Memory B cell (primary cell): ENCODE results near the gene STK35.

ENCODE experiments used
- ATAC-seq: fragments of 150-1000 bp; cut with Tn5 transposase; 2 replicates; pipeline ENCODE4 v1.10.0; 2021; ENCODE audit warnings: low read depth, mild to moderate bottlenecking, moderate library complexity
- DNase-seq, 2 donors: peaks; one replicate each; pipeline ENCODE4 v3.0.0; 2022; ENCODE audit warnings: low spot score in 2 of 2
- H3K27ac Mint-ChIP-seq: one replicate; pipeline ENCODE4 v1.8.0; 2022; ENCODE audit warnings: mild to moderate bottlenecking, moderate library complexity, mixed read lengths
- H3K27me3 Mint-ChIP-seq: one replicate; pipeline ENCODE4 v1.8.0; 2022; ENCODE audit warnings: mixed read lengths
- H3K36me3 Mint-ChIP-seq: one replicate; pipeline ENCODE4 v1.8.0; 2022; ENCODE audit warnings: mild to moderate bottlenecking, mixed read lengths
- H3K4me1 Mint-ChIP-seq: one replicate; pipeline ENCODE4 v1.8.0; 2022; ENCODE audit warnings: mixed read lengths
- H3K4me3 Mint-ChIP-seq: one replicate; pipeline ENCODE4 v1.8.0; 2022; ENCODE audit warnings: mild to moderate bottlenecking, moderate library complexity, mixed read lengths
- H3K9me3 Mint-ChIP-seq: one replicate; pipeline ENCODE4 v1.8.0; 2022; ENCODE audit warnings: mixed read lengths

STK35 gene

DNA sequence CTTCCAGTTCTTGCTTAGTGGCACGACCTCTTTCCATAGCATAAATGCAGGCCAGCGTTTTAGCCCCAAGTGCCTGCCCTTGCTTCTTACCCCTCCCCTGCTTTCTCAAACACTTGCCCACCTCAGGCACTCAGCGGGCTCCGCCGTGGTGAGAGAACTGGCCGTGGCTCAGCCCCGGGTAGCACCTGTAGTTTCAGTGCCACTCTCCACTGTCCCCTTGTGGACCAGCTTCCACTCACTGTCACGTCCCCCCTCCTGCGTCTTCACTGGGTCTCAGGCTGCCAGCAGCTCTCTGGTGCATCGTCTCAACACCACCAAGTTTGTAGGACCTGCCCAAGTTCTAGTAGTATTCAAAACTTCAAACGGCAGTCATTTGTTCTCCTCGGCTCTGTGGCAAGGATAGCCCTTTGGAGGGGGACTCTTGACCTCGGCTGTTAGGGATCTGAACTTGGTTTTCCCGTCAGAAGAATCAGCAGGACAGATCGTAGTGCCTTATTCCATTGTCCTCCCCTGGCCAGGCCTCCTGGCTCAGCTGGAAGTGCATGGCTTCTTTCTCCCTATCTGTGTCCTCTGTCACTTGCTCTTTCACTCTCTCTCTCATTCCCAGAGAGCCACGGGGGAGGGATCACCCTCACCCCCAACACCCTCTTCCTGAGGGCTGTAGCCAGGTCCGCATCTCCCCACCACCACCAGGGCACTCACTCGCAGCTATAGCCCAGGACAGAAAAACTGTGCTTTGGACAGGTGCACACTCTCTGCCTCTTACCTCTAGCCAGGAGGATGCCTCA, 44.6 kb downstream of the STK35 start:
- no peak overlapping the region for H3K4me3 Mint-ChIP-seq
- no peaks in the 10 kb centered on the region for H3K4me1 Mint-ChIP-seq
- ATAC-seq (no peak), DNase-seq (no peak)
- peaks cover 24% of the 10 kb centered on the region for H3K36me3 Mint-ChIP-seq
- H3K9me3 Mint-ChIP-seq = no peaks in the 10 kb centered on the region
- H3K27me3 Mint-ChIP-seq = no peaks in the 10 kb centered on the region
- H3K27ac Mint-ChIP-seq = no peak overlapping the region

DNA sequence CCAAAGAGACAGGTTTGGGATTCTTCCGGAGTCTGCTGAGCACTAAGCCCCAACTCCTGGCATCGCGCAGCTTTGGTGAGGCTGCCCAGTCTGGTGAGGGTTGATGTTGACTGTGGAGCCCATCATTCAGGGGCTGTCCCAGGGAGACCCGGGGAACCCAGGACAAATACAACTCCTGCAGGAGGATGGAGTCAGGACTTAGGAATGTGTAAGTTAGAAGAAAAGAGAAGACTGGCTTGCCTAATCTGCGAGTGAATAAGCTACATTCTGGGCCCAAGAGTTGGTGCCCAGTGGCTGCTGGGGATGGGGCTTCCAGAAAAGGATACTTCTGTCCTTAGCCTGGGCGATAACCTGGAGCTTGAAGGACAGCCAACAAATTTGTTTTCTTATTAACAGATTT, 47.9 kb downstream of the STK35 start:
- H3K27ac Mint-ChIP-seq = no peak overlapping the region
- H3K9me3 Mint-ChIP-seq = no peaks in the 10 kb centered on the region
- DNase-seq = no peak
- H3K36me3 Mint-ChIP-seq = peaks cover 19% of the 10 kb centered on the region
- no peaks in the 10 kb centered on the region for H3K4me1 Mint-ChIP-seq
- no peaks in the 10 kb centered on the region for H3K27me3 Mint-ChIP-seq
- H3K4me3 Mint-ChIP-seq = no peak overlapping the region
- no peak for ATAC-seq

DNA sequence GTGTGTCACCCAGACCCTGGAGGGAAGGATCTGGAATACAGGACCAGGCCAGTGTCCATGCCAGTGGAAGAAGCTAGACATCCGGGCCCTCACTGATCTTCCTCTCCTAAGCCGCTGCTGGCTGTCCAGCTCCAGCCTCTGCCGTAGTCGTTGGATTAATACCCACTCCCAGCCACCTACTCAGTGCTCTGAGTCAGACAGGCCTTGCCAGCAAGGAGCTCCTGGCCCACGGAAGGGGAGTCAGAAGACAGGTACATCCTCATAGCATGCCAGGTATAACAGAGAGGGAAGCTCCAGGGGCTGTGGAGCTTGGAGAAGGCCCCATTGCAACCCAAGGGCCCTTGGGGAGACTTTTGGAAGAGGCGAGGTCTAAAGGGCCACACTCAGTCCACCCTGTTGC, 49.0 kb downstream of the STK35 start:
- ATAC-seq (no peak), DNase-seq (no peak)
- Mint-ChIP-seq H3K36me3 (peaks cover 13% of the 10 kb centered on the region), H3K27ac (no peak overlapping the region), H3K4me3 (no peak overlapping the region), H3K4me1 (no peaks in the 10 kb centered on the region), H3K27me3 (no peaks in the 10 kb centered on the region), H3K9me3 (no peaks in the 10 kb centered on the region)

DNA sequence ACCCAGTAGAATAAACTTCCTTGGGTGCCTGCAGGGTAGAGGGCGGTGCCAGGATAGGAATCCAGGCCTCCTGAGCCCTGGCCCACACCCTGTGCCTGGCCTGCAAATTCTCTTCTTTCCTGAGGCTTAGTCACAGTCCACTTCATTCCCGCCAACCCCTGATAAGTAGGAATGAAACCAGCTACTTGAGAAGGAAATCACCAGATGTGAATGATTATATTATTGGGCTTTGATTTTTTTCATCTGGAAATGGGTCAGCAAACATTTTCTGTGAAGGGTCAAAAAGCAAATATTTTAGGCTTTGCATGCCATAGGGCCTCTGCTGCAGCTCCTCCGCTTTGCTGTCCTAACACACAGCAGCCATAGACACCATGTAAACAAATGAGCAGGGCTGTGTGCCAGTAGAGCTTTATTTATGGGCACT, 50.2 kb downstream of the STK35 start:
- ATAC-seq (no peak), DNase-seq (no peak)
- H3K27ac Mint-ChIP-seq = no peak overlapping the region
- no peak overlapping the region for H3K4me3 Mint-ChIP-seq
- H3K9me3 Mint-ChIP-seq = no peaks in the 10 kb centered on the region
- no peaks in the 10 kb centered on the region for H3K4me1 Mint-ChIP-seq
- H3K36me3 Mint-ChIP-seq = peaks cover 5% of the 10 kb centered on the region
- H3K27me3 Mint-ChIP-seq = no peaks in the 10 kb centered on the region

DNA sequence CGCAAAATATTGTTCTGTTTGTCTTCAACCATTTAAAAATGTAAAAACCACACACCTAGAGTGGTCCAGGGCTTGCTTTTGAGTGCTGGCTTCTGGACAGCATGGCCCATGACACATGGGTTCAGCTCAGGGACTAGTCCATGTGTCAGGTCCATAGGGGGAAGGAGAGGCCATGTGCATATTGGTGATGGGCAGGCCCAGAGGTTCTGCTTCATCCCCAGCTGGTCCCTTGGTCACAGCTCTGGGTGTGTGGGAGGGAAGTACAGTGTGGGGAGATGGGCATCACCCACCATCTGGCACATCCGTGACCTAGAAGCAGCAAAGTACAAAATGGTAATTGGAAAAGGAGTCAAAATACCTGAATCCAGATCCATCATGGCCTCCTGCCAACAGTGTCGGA, 50.7 kb downstream of the STK35 start:
- no peaks in the 10 kb centered on the region for H3K4me1 Mint-ChIP-seq
- H3K27ac Mint-ChIP-seq = no peak overlapping the region
- H3K27me3 Mint-ChIP-seq = no peaks in the 10 kb centered on the region
- no peak for ATAC-seq
- DNase-seq = no peak
- H3K36me3 Mint-ChIP-seq = peaks cover 2% of the 10 kb centered on the region
- H3K9me3 Mint-ChIP-seq = no peaks in the 10 kb centered on the region
- no peak overlapping the region for H3K4me3 Mint-ChIP-seq

DNA sequence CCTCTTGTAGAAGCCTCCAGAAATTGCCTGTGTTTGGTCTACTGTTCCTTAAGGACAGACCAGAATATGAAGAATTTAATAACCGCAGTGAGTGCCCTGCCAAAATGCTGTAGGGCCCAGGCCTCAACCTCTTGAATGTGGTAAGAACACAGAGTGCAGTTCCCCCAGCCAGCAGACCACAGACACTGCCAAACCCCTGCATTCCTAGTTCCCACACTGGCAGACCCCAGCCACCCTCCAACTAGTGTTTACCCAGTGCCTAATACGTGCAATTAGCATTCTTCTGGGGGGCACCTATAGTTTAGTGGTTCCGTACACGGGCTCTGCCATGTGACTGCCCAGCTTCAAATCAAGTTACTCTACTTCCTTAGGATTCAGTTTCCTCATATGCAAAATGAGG, 51.7 kb downstream of the STK35 start:
- no peak overlapping the region for H3K27ac Mint-ChIP-seq
- H3K4me1 Mint-ChIP-seq = no peaks in the 10 kb centered on the region
- ATAC-seq (no peak), DNase-seq (no peak)
- no peaks in the 10 kb centered on the region for H3K9me3 Mint-ChIP-seq
- H3K4me3 Mint-ChIP-seq = no peak overlapping the region
- H3K27me3 Mint-ChIP-seq = no peaks in the 10 kb centered on the region
- peaks cover 2% of the 10 kb centered on the region for H3K36me3 Mint-ChIP-seq

DNA sequence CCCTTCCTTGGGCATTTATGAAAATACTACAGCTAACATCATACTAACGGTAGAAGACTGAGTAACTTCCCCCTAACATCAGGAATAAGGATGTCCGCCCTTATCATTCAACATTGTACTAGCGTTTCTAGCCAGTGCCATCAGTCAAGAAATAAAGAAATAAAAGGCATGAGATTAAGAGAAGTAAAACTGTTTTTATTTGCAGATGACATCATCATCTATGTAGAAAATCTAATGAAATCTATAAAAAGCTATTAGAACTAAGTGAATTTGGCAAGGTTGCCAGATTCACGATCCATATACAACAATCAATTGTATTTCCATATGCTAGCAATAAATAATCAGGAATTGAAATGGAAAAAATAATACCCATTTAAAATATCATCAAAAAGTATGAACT, 54.6 kb downstream of the STK35 start:
- no peaks in the 10 kb centered on the region for H3K9me3 Mint-ChIP-seq
- no peaks in the 10 kb centered on the region for H3K4me1 Mint-ChIP-seq
- no peaks in the 10 kb centered on the region for H3K36me3 Mint-ChIP-seq
- no peak for DNase-seq
- no peaks in the 10 kb centered on the region for H3K27me3 Mint-ChIP-seq
- no peak overlapping the region for H3K27ac Mint-ChIP-seq
- H3K4me3 Mint-ChIP-seq = no peak overlapping the region
- no peak for ATAC-seq

DNA sequence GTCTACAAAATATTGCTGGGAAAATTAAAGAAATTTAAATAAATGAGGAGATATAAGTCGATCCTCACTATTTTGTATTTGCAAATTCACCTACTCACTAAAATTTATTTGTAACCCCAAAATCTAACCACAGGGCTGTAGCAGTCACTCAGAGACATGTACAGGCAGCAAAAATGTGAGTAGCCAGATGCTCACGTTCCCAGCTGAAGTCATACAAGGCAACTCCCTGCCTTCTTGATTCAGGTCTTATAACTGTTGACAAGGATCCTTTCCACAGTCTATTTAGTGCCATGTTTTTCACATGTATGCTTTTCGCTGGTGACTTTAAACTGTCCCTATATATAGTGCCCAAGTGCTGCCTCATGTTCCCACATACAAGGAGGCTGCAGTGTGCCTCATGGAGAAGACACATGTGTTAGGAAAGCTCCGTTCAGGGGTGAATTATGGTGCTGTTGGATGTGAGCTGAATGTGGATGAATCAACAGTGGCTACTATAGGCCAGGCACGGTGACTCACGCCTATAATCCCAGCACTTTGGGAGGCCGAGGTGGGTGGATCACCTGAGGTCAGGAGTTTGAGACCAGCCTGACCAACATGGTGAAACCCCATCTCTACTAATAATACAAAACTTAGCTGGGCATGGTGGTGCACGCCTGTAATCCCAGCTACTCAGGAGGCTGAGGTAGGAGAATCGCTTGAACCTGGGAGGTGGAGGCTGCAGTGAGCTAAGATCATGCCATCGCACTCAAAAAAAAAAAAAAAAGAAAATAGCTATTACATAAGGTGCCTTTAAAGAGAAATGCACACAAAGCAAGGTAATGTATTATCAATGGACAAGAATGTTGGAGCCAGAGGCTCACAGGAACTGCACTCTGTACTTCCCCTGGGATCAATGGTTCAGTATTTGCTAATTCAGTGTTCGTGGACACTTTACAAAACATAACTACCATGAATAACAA, 55.3 kb downstream of the STK35 start:
- no peak for ATAC-seq
- Mint-ChIP-seq H3K4me1 (no peaks in the 10 kb centered on the region), H3K27ac (no peak overlapping the region), H3K36me3 (no peaks in the 10 kb centered on the region), H3K9me3 (no peaks in the 10 kb centered on the region), H3K27me3 (no peaks in the 10 kb centered on the region), H3K4me3 (no peak overlapping the region)
- DNase-seq = no peak

DNA sequence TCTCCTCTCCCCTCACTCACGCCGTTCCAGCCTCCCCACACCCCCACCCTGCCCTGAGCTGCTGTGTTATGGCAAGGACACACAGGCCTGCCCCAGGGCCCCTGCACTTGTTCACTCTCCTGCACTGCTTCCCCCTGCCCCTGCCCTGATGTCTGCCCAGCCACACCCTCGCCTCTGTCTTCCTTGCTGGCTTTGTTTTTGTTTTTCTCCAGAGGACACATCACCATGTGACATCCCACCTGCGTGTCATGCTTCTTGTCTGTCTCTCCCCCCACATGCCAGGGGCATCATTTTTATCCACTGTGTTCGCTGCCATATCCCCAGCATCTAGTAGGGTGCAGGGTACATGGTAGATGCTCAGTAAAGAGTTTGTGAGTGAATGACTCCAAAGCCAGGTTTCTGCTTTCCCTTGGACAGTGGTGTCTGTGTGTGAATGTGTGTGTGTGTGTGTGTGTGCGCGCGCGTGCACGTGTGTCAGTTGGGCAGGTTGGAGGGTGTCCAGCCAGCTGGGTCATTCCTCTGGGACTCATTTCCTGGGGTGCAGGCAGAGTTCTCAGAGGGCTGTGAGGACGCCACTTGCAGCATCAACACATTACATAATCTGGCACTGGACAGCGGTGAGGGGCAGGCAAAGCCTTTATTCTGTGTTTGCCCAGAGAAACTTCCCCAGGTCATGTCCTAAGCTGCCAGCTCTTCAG, 60.6 kb downstream of the STK35 start:
- Mint-ChIP-seq H3K4me1 (no peaks in the 10 kb centered on the region), H3K4me3 (no peak overlapping the region), H3K36me3 (no peaks in the 10 kb centered on the region), H3K9me3 (no peaks in the 10 kb centered on the region), H3K27me3 (peaks cover 7% of the 10 kb centered on the region), H3K27ac (no peak overlapping the region)
- DNase-seq (no peak), ATAC-seq (no peak)

DNA sequence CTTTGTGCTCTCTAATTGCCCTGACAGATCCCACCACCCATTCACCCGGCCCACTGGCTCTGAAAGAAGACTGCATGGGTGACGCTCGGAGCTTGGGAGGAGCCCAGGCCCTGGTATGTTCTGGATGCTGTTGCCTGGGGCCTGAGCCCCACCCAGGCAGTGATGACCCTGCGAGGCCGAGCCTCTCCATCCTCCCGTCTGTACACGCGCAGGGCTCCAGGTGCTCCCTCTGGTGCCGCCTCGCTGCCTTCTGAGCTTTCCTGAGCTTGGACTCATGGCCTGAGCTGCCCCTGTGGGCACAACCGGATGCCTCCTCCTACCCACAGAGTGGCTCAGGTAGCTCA, 61.2 kb downstream of the STK35 start:
- DNase-seq (no peak), ATAC-seq (no peak)
- H3K4me1 Mint-ChIP-seq = no peaks in the 10 kb centered on the region
- no peaks in the 10 kb centered on the region for H3K36me3 Mint-ChIP-seq
- H3K27me3 Mint-ChIP-seq = peaks cover 7% of the 10 kb centered on the region
- no peaks in the 10 kb centered on the region for H3K9me3 Mint-ChIP-seq
- H3K27ac Mint-ChIP-seq = no peak overlapping the region
- no peak overlapping the region for H3K4me3 Mint-ChIP-seq

DNA sequence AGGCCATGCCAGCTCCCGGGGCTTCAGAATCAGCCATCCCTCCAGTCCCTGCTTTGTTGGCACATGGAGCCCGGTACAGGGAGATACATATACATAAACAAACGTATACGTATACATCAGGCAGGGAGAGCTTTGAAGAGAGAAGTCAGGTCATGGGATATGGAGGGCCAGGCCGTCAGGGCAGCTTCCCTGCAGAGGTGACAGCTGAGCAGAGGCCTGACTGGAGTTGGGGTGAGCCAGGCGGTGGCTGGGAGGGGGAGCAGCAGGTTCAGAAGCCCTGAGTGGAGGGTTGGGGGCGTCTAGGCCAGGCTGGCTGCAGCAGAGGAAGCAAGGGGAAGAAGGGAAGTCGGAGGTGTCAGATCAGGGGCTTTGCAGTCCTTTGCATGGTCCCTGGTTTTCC, 61.7 kb downstream of the STK35 start:
- Mint-ChIP-seq H3K4me3 (no peak overlapping the region), H3K9me3 (no peaks in the 10 kb centered on the region), H3K4me1 (no peaks in the 10 kb centered on the region), H3K27ac (no peak overlapping the region), H3K36me3 (no peaks in the 10 kb centered on the region), H3K27me3 (peaks cover 7% of the 10 kb centered on the region)
- no peak for ATAC-seq
- DNase-seq = no peak

DNA sequence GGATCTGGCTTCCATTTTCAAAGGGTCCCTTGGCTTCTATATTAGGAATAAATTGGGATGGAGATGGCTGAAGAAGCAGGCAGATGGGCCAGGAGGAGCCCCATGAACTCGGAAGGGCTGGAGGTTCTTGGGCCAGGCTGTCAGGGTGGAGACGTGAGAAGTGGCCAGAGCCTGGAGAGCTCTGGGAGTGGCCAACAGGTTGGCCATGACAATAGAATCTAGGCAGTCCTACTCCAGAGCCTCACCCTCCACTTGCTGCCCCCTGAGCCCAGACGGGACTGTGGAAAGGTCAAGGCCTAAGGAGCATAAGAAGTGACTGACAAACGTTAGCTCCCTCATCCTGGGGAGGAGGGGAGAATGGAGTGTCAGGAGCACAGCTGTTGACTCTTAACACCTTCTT, 62.1 kb downstream of the STK35 start:
- H3K27me3 Mint-ChIP-seq = peaks cover 7% of the 10 kb centered on the region
- H3K4me3 Mint-ChIP-seq = no peak overlapping the region
- H3K9me3 Mint-ChIP-seq = no peaks in the 10 kb centered on the region
- H3K36me3 Mint-ChIP-seq = no peaks in the 10 kb centered on the region
- H3K4me1 Mint-ChIP-seq = no peaks in the 10 kb centered on the region
- H3K27ac Mint-ChIP-seq = no peak overlapping the region
- DNase-seq (no peak), ATAC-seq (no peak)

DNA sequence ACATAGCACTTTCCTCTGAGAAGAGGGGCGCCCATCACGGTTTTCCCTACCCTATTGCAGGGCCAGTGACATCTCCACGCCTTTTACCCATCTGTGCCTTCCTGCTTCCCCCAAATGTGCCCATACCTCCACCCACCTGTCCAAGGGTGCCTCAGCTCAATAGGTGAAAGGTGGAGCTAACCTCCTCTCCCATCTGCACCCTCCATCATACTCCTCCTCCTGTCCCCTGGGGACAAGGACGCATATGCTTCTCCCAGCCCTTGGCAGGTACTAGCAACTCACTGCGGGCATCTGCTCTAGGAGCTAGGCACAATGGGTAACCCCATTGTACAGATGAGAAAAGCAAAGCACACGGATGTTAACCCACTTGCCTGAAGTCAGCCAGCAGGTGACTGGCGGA, 62.8 kb downstream of the STK35 start:
- Mint-ChIP-seq H3K4me1 (no peaks in the 10 kb centered on the region), H3K36me3 (no peaks in the 10 kb centered on the region), H3K4me3 (no peak overlapping the region), H3K27ac (no peak overlapping the region), H3K9me3 (no peaks in the 10 kb centered on the region), H3K27me3 (peaks cover 7% of the 10 kb centered on the region)
- ATAC-seq (no peak), DNase-seq (no peak)

DNA sequence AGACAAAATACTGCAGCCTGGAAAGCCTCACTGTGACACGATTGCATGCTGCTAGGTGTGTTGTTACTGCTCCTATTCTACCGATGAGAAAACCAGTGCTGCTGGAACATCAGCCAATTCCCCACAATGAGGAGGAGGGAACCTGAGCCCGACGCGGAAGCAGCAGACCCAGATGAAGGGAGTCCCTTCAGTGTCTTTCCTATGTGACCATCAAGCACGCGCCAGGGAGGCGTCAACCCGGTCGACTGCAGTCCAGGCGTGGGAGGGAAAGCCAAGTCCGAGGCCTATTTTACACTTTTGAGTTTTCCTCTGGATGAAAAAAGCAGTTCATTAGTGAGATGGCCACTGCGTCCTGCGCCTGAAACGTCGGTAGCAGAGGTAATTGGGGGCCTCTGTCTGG, 63.3 kb downstream of the STK35 start:
- DNase-seq (no peak), ATAC-seq (no peak)
- peaks cover 7% of the 10 kb centered on the region for H3K27me3 Mint-ChIP-seq
- H3K9me3 Mint-ChIP-seq = no peaks in the 10 kb centered on the region
- no peaks in the 10 kb centered on the region for H3K4me1 Mint-ChIP-seq
- no peak overlapping the region for H3K4me3 Mint-ChIP-seq
- no peak overlapping the region for H3K27ac Mint-ChIP-seq
- H3K36me3 Mint-ChIP-seq = no peaks in the 10 kb centered on the region
